Activated CD4-positive, alpha-beta T cell treated with anti-CD3 and anti-CD28 coated beads, Interleukin-2, amount 50 U/mL, for 48 hours (primary cell): ENCODE data around the gene SPATA25.
"Not testable (repeated sequence)": the region's sequence is repeated elsewhere in the genome, so short reads cannot be mapped to it uniquely, and the experiment has no call there.

Experiments
- DNase-seq, 2 experiments: peaks; one replicate each; pipeline ENCODE4 v3.0.0-alpha.2; 2020

The SPATA25 gene

DNA sequence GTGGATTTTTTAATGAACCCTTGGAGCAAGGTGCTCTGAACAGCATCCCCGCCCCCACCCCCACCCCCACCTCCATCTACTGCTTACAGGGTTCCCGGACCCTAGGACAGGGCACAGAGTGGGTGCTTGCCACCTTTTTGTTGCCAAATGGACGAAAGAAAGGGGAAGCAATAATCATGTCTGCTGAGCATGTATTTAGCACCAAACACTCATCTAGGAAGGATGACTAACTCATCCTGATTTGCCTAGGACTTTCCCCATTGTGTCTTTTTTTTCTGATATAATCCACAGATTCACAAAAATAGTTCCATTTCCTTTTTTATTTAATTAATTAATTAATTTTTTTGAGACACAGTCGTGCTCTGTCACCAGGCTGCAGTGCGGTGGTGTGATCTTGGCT, 25.7 kb upstream of the SPATA25 start:
- no peak for DNase-seq

DNA sequence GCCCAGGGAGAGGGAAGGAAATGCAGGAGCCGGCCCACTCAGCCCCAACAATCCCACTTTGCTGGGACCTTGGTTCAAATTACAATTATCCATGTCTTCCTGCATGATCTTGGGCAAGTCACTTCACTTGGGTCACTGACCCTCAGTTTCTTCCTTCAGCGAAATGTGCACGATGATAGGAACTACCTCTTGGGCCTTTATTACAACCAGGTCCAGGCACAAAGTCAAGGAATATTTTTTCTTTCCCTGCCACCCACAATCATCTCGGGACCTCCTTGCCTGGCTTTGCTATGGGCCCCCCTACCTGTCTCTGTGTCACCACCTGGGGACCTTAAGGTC, 24.9 kb upstream of the SPATA25 start:
- DNase-seq: no peak

DNA sequence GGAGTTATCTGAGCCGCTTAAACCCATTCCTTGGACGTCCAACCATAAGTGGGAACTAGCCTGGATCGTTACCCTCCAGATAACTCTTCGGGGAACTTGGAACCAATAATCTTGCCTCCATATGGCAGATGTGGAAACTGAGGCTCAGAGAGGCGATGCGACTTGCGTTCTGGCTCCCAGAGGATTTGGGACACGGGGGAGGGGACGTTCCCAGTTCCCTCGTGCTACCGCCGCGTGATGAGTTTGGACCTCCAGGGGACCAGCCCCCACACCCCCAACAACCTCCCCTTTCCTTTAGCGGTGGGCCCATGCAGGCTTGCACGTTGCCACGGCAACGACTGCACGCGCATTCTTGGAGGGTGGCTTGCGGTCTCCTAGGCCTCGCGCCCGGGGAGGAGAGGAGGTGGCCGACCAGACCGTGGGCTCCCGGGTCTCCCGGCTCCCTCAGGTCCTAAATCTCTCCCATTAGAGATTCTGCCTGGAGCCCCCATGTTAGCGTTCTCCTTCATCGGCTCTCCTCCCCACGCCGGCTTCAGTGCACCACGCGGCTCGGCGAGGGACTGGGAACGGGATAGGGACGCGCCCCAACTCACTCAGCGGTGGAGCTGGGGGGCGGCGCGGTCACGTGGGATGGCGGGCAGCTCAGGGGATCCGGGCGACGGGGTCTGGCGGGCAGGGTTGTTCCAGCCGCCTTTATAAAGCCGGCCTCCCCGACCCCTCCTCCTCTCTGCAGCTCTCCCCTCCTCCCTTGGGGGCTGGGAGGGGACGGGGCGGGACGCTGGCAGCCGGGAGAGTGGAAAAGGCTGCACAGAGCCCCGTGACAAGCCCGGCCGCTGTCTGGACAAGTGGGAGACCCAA, 24.3 kb upstream of the SPATA25 start, which contains the start of gene PLTP:
Gene PLTP (minus strand): TSS at position 670 of the 858 bp plus-strand sequence. CDS start 703 bp downstream, outside the sequence.
- DNase-seq: peak; percentile 28 to 31

DNA sequence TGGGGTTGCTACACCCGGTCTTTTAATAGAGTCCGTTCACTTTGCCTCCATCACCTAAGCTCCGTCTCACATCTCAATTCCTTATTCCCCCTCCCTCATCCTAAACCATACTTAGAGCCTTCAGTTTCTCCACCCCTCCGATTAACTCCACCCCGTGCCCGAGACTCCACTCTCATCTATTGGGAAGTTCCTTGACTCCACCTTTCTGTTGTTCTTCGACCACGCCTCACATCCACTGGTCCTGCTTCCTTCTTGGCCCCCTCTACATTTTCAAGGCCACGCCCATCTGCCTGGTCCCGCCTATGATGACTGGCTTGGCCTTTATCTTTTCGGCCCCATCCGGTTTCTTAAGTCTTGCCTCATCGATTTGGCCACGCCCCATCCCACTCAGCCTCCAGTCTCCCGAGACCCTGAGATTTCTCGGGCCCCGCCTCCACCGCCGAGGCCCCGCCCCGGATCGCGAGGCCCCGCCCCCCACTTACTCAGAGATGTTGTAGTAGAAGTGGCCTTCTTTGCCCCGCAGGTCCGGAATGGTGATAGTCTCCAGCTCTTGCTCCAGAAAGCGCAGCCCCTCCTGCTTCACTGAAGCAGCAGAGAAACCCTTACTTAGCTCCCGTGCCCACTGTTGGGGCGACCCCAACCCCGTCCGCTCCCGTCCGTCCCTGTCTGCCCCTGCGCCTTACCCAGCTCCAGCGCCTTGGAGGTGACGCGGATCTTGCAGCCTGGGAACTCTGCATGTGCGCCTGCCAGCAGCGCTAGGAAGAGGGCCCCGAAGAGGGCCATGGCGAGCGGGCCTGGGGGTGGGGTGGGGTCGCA, 23.5 kb upstream of the SPATA25 start:
- DNase-seq: peak; percentile 97 to 98

- no peak for DNase-seq
These were observed 22.6 kb upstream of the SPATA25 start for GRCh38 chr20:45909817-45910669.

DNA sequence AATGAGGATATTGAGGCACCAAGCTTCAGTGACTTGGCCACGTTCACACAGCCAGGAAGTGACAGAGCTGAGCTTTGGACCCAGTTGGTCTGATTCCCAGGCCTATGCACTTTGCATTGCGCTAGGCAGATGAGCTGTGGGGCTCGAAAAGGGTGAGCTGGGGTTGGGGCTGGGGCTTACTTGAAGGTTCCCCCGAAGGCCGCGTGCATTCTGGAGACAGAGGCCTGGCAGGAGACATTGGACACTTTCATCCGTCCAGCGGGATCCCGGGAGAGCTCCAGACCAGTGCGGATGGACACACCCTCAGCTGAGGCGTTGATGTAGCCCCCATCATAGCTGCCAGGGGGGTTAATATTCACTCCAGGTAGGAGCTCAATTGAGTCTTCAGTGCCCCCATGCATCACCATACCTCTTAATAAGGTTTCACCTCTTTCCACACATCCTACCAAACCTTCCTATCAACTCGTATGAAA, 21.9 kb upstream of the SPATA25 start:
- DNase-seq: no peak

DNA sequence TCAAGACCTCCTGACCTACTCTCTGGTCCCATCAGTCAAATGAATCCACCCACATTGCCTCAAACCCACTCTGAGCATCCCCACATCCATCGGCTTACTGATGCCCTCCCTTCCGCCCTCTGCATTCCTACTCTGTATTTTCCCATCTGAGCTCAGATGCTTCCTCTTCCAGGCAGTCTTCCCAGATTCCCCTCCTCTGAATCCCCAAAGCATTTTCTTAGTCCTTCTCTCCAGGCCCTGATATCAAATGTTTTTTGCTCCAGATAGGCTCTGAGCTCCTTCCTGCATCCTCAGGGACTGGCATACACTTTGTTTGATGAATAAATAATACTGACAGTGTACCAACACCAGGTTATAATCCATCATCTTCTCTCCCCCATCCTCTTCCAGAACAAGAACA, 20.7 kb upstream of the SPATA25 start:
- no peak for DNase-seq

DNA sequence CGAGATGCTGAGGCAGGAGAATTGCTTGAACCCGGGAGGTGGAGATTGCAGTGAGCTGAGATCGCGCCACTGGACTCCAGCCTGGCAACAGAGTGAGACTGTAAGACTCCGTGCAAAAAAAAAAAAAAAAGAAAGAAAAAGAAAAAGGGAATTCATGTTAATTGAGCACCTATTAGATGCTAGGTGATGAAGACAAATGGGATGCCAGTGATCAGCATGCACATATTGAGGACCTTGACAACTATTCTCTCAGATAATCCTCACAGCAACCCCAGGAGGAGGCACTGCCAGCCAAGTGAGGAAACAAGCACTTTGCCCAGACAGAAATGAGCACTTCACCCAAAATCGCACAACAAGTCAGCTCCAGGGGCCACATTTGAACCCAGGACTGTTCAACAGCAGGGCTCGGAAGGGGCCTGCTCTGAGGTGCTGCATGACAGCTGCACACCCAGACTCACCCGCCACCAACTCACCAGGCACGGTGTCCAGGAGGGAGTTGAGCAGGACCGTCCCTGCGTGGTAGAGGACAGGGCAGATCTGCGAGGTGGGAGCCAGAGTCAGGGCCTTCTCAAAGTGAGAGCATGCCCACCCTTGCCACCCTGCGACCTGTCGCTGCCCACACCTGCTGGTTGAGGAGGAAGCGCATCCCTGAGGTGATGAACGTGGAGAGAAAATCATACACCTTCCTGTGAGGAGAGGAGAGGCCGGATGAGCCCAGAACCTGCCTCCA, 20.0 kb upstream of the SPATA25 start:
- no peak for DNase-seq

GRCh38 chr20:45905505-45906079, 18.2 kb upstream of the SPATA25 start:
- DNase-seq: no peak

GRCh38 chr20:45904583-45905504, 17.4 kb upstream of the SPATA25 start:
- DNase-seq: no peak

- DNase-seq: no peak
These were observed 14.8 kb upstream of the SPATA25 start for GRCh38 chr20:45902199-45902701.

GRCh38 chr20:45901332-45901731, 13.9 kb upstream of the SPATA25 start:
- DNase-seq: not testable (repeated sequence)

GRCh38 chr20:45899046-45899835, 11.8 kb upstream of the SPATA25 start:
- DNase-seq: no peak

GRCh38 chr20:45898285-45898684, 10.9 kb upstream of the SPATA25 start:
- no peak for DNase-seq

DNA sequence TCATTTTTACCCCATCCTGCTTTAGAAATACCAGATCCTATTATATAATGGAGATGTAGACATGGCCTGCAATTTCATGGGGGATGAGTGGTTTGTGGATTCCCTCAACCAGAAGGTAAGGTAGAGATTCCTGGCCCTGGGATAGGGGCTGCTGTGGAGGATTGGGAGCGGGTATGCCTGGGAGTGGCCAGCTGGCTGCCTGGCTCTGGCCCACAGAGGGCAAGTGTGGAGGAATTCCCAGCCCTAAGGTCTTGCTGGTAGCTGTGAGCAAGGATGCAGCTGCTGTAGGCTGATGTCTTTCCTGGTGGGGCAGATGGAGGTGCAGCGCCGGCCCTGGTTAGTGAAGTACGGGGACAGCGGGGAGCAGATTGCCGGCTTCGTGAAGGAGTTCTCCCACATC, 10.3 kb upstream of the SPATA25 start:
- DNase-seq: no peak

DNA sequence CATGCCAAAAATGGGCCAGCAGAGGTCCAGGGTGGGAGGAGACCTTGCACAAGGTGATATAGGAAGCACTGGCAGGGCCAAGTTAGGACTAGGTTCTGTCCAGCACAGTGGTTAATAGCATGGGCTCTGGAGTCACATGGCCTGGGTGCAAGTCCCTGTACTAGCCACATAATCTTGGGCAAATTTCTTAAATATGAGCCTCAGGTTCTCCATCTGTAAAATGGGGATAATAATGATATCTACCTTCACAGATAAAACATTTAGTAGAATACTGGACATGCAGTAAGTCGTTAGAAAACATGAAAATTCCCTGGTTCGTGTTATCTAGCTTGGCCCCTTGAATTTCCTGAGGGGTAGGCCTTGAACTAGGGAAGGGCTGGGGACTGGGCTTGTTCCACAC, 9.9 kb upstream of the SPATA25 start:
- DNase-seq: no peak

DNA sequence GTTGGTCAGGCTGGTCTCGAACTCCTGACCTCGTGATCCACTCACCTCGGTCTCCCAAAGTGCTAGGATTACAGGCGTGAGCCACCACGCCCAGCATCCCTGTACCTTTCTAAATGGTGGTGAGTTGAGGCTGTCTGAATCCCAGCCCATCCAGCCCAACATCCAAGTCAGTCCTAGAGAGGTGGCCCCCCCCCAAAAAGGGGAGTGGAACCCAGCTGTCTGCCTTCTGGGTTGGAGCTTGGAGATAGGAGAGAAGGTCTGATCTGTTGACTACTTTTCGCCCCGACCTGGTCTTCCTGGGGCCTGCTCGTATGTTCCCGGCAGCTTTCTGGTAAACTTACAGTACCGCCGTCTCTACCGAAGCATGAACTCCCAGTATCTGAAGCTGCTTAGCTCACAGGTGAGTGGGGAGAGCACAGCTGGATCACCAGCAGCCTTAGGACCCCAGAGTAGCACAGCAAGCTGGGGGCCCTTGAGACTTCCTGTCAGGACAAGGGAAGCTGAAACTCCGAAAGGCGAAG, 9.3 kb upstream of the SPATA25 start:
- no peak for DNase-seq

DNA sequence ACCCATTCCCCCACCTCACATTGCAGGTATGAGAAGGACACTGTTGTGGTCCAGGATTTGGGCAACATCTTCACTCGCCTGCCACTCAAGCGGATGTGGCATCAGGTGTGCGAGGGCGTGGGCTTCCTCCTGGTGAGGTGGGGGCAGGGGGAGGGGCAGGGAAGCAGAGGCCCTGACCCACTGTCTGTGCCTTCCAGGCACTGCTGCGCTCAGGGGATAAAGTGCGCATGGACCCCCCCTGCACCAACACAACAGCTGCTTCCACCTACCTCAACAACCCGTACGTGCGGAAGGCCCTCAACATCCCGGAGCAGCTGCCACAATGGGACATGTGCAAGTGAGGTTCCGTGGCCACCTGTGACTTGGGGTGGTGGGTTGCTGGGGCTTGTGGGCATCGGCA, 7.4 kb upstream of the SPATA25 start:
- DNase-seq: no peak

GRCh38 chr20:45893831-45894230, 6.4 kb upstream of the SPATA25 start:
- DNase-seq: no peak
